HG03442 (cell line): Measurements from ENCODE around the gene GPSM1.

Experiments
- ATAC-seq: cut with Tn5 transposase; IDR thresholded peaks from one replicate; pipeline ENCODE4 v1.9.1; 2021; ENCODE audit warnings: mild to moderate bottlenecking, moderate library complexity; ENCODE audit not compliant: unreplicated experiment

Gene GPSM1

GRCh38 chr9:136291306-136292025 lies 35.9 kb upstream of the GPSM1 start:
- ATAC-seq: no peak

- no peak for ATAC-seq
These were observed 35.3 kb upstream of the GPSM1 start for GRCh38 chr9:136292026-136292538.

DNA sequence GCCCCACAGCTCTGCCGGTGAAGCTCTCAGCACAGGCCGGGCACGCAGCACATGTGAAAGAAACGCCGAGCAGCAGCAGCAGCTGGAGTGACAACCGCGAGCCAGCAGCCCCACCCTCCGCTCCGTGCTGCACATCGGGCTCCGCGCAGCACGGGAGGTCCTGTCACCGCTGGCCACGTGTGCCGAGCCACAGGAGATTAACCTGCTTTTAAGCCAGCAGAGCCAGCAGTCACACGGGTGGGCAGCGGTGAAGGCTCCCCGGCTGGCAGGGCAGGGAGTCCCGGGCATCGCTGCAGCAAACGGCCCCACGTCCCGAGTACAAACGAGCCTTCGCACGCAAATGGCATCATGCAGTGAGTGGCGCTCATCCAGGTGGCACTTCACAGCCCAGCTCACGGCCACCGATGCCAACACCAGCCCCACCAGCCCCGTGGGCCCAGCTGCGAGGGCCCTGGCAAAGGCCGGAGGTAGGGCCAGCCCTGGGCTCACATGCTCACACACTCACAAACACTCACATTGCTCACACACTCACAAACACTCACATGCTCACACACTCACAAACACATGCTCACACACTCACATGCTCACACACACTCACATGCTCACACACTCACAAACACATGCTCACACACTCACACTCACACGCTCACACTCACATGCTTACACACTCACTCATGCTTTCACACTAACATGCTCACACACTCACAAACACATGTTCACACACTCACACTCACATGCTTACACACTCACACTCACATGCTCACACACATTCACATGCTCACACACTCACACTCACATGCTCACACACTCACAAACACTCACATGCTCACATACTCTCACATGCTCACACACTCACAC lies 34.5 kb upstream of the GPSM1 start:
- no peak for ATAC-seq

DNA sequence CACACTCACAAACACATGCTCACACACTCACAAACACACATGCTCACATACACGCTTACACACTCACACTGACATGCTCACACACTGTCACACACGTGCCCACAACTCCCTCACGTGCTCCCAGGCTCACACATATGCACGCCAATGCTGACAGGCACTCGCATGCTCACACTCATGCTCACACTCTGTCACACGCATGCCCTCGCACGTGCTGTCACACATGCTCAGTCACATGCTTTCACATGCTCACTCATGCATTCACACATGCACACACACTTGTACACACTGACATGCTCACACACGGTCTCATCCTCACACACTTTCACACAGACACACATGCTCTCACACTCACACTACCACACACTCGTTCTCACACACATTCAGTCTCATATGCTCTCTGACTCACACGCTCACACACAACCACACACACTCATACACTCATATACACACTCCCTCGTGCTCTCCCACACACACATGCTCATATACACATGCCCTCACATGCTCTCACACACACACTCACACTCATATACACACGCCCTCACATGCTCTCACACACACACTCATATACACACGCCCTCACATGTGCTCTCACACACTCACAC lies 33.8 kb upstream of the GPSM1 start:
- no peak for ATAC-seq

- ATAC-seq: no peak
These were observed 32.9 kb upstream of the GPSM1 start for GRCh38 chr9:136294437-136294836.

DNA sequence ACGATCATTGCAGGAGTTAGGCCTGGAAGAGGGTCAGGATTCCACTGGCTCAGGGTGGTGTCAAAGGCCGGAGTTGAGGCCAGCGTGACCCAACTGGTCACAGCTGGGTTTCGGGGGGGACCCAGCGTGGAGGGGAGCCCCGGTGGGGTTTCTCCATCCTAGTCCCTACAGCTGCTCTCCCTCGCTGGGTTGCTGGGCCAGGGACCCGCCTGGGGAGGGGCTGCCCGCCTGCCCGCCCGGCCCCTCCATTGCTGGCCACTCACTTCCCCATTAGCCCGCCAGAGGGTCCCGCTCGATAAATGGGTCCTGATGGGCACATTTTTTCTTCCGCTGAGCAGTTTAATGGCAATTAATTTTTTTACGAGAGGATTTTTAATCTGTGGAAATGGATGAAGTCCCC lies 32.3 kb upstream of the GPSM1 start:
- no peak for ATAC-seq

GRCh38 chr9:136295542-136296433 lies 31.6 kb upstream of the GPSM1 start:
- no peak for ATAC-seq

DNA sequence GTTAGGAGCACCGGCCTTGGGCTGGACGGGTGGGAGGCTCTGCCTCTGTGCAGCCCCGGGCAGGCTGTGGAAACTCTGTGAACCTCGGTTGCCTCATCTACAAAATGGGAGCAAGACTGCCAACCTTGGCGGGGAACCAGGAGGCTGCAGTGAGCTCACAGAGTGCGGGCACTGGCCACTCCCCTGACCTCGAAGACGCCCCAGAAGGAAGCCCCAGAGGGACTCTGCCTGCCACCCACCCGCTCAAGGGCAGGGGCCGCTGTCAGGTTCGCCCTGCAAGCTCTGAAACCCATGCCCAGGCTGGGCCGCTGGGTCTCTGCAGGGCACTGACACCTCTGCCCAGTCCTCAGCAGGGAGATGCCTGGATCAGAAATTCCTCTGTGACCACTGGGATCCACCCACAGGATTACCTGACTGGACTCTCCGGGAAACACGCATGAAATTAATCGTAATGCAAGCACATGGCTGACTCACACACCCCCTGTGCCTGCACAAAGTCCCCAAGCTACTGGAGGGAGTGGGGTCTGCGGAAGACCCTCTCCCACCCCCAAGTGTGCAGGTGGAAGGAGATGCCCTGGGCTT lies 30.8 kb upstream of the GPSM1 start:
- ATAC-seq: no peak

GRCh38 chr9:136297016-136297691 lies 30.2 kb upstream of the GPSM1 start:
- no peak for ATAC-seq

DNA sequence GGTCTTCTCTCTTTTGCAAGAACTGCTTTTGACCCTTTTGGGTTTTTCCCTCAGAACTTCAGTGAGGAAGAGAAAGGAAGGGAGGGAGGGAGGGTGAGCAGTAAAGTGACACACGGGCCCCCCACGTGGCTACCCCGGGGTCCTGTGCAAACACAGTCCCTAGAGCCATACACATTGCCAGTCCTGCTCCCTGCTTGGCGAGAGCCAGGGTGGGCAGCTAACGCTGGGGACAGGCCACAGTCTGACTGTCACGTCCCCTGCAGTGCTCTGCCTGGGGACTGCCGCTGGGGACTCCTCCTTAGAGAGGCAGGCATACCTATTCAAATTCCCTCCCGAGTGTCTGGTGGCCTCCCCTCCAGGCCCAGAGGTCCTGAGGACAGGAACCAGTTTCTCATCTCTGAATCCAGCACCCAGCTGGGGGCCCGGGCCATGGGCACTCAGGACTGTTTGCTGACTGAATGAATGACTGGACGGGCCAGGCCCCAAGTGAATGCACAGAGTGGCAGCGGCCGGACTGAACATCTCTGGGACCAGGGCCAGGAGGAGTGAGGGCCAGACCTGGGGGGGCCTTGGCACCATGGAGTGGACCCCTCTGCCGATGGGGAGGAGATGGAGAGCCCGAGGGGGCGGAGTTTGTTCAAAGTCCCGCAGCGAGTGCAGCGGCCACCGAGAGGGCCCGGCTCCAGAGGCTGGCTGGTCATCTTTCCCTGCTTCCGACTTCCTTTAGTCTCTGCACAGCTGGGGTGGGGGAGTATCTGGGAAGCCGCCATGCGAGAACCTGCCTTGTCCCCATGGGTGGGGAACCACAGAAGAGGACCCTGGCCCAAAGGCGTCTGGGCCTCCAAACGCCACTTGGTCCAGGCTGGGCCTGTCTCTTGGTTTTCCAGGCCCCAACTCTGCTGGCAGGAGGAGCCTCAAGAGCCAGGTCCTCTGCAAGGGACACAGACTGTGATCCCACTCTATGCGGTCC lies 29.3 kb upstream of the GPSM1 start:
- ATAC-seq: no peak

- no peak for ATAC-seq
These were observed 28.2 kb upstream of the GPSM1 start for GRCh38 chr9:136299116-136299515.

- ATAC-seq: no peak
These were observed 27.8 kb upstream of the GPSM1 start for GRCh38 chr9:136299541-136299940.

- ATAC-seq: no peak
These were observed 27.3 kb upstream of the GPSM1 start for GRCh38 chr9:136300016-136300545.

DNA sequence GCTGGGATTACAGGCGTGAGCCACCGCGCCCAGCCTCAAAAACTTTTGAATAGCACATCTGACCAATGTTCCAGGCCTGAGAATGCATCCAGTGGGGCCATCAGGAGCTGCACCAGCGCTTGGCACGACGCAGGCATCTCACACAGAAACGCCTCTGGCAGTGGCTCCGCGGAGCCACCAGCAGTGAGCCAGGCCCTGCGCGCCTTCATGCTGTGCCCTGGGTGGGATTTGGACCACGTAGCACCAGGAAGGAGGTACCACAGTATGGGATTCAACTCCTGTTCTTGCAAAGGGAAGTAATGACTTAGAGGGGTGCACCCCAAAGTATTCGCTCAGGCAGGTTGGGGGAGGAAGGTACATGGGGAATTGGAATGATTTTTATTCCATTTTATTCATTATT lies 26.5 kb upstream of the GPSM1 start:
- ATAC-seq: no peak

DNA sequence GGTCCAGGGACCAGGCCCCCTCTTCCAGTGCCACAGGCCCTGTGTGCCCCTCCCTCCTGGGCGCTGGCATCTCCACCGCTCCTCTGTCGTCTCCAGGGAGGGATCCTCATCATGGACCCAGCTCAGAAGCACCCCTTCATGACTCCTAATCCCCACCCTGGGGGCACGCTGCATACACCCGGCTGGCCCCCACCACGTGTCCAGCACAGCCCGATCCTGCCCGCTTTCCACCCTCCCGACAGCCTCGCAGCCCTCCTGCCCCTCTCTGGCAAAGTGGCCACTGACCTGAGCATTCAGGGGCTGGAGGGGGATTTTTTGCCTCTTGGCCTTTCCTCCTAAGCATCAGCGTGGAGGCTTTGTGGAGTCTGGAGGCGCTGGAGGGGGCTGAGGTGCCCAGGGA lies 24.8 kb upstream of the GPSM1 start:
- ATAC-seq: no peak

DNA sequence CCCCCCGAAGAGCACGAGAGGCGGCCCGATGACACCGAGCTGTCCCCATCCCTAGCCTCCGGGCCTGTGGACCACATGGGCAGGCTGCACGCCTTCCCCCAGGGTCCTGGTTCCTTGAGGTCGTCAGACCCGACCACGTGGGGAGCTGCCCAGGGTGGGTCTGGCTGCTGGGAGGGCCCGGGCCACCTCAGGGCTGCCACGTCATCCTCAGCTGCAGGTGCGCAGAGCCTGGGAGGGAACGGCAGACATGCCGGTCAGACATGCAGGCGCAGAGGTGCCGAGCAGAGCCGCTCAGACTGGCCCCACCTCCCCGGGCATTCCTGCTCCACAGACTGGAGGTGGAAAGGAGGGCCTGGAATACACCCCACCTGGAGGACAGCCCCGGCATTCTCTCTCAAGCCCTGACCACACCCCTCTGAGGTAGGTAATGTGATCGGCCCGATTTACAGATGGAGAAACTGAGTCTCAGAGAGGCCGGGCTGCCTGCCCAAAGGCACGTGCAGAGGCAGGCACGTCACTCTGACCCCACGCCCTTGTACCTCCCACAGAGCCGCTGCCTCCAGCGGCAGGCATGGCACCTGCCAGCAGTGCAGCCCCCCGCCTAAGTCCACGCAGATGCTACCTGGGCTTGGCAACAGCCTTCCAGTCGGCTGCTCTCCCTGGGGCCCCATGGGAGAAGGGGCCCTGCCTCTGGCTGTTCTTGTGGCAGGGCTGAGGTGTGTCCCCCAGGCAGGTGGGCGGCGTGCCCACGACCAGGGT lies 24.1 kb upstream of the GPSM1 start:
- ATAC-seq: no peak

- no peak for ATAC-seq
These were observed 23.4 kb upstream of the GPSM1 start, which contains the start of gene CCDC187 for GRCh38 chr9:136303825-136304416. CCDC187 (minus strand) TSS chr9:136304094; CDS start chr9:136303830, 264 bp downstream.
